K562 (cell line): ENCODE measurements around the gene FAM24A. TPM values are rescaled to one million over a fixed set of nuclear protein-coding genes. Genes with fewer than 3 reads are reported as not detected.

ENCODE experiments used
- AFF4 ChIP-seq: sonication (generic); formaldehyde crosslinking; IDR thresholded peaks from 2 replicates; pipeline ENCODE4 v1.8.0; 2023; ENCODE audit warnings: mild to moderate bottlenecking, missing genetic modification reagents
- ARID1B ChIP-seq: fragments of 450-650 bp; IDR thresholded peaks from 2 replicates; pipeline ENCODE4 v1.6.1; 2016; ENCODE audit warnings: antibody characterized with exemption, mild to moderate bottlenecking, inconsistent platforms
- HDAC2 ChIP-seq: fragments of 450-650 bp; IDR thresholded peaks from 2 replicates; pipeline ENCODE4 v1.6.1; 2016; ENCODE audit warnings: mild to moderate bottlenecking
- HOXB6 ChIP-seq: fragments of 250-450 bp; sonication (Bioruptor Pico); IDR thresholded peaks from 2 replicates; pipeline ENCODE4 v1.5.1; 2022; ENCODE audit warnings: mild to moderate bottlenecking, borderline replicate concordance
- KDM1A ChIP-seq, 2 experiments: fragments of 450-650 bp; IDR thresholded peaks; 2 replicates each; pipeline ENCODE4 v1.6.1; 2016; ENCODE audit warnings: mild to moderate bottlenecking in 2 of 2
- KLF16 ChIP-seq: IDR thresholded peaks from 2 replicates; pipeline ENCODE4 v1.6.1; 2016; ENCODE audit warnings: antibody characterized with exemption
- MIER1 ChIP-seq: fragments of 450-650 bp; IDR thresholded peaks from 2 replicates; pipeline ENCODE4 v1.6.1; 2016; ENCODE audit warnings: antibody characterized with exemption, mild to moderate bottlenecking, low read depth
- NFIC ChIP-seq: fragments of 450-650 bp; IDR thresholded peaks from 2 replicates; pipeline ENCODE4 v1.6.1; 2017; ENCODE audit warnings: mild to moderate bottlenecking, inconsistent platforms
- NKRF ChIP-seq: fragments of 450-650 bp; IDR thresholded peaks from 2 replicates; pipeline ENCODE4 v1.6.1; 2016; ENCODE audit warnings: borderline replicate concordance
- PBX2 ChIP-seq, 2 experiments: IDR thresholded peaks in 1 of 2; conservative IDR thresholded peaks in 1 of 2; 2 replicates each; pipeline ENCODE4 v1.6.1; 2016; ENCODE audit warnings: low read depth in 2 of 2, mild to moderate bottlenecking in 1 of 2, missing compliant biosample characterization in 1 of 2, missing genetic modification characterization in 1 of 2, moderate library complexity in 1 of 2
- RBFOX2 ChIP-seq: fragments of 200-400 bp; formaldehyde crosslinking; IDR thresholded peaks from 2 replicates; pipeline ENCODE4 v1.6.1; 2017; ENCODE audit warnings: low read depth, mild to moderate bottlenecking, low read length, moderate library complexity
- RFX1 ChIP-seq: fragments of 450-650 bp; IDR thresholded peaks from 2 replicates; pipeline ENCODE4 v1.6.1; 2016; ENCODE audit warnings: mild to moderate bottlenecking, moderate library complexity
- TCF3 ChIP-seq: sonication (generic); formaldehyde crosslinking; IDR thresholded peaks from 2 replicates; pipeline ENCODE4 v1.4.0; 2020; ENCODE audit warnings: mild to moderate bottlenecking, missing genetic modification reagents
- THRB ChIP-seq: fragments of 450-650 bp; formaldehyde crosslinking; conservative IDR thresholded peaks from 2 replicates; pipeline ENCODE4 v1.4.0; 2022; ENCODE audit warnings: mild to moderate bottlenecking, missing genetic modification characterization
- VEZF1 ChIP-seq: fragments of 200-800 bp; sonication (Bioruptor generic); IDR thresholded peaks from 2 replicates; pipeline ENCODE4 v1.6.1; 2017; ENCODE audit warnings: missing genetic modification characterization, missing compliant biosample characterization
- YBX1 ChIP-seq: fragments of 450-650 bp; IDR thresholded peaks from 2 replicates; pipeline ENCODE4 v1.7.1; 2016; ENCODE audit warnings: mild to moderate bottlenecking
- ZNF408 ChIP-seq: fragments of 250-450 bp; sonication (Bioruptor Pico); IDR thresholded peaks from 2 replicates; pipeline ENCODE4 v1.4.0; 2020; ENCODE audit warnings: low read depth, mild to moderate bottlenecking, moderate library complexity
- ZNF785 ChIP-seq: fragments of 250-450 bp; sonication (Bioruptor Pico); IDR thresholded peaks from 2 replicates; pipeline ENCODE4 v1.4.0; 2020; ENCODE audit warnings: mild to moderate bottlenecking
- polyA plus RNA-seq, 8 experiments: library from polyadenylated mRNA; depleted of rRNA in 4 of 8; stranded (reverse) in 5 of 8; unstranded in 3 of 8; fragments of >200 nt; fragmentation: Nextera tagmentation in 2 of 8; fragmentation: Illumina TruSeq in 1 of 8; extraction: Ambion mirVana in 2 of 8; extraction: Trizol in 1 of 8; gene quantifications; 2 replicates each; pipeline versions ENCODE4 v1.2.1 to v1.2.3, GENCODE V29; 2011 to 2014; ENCODE audit warnings: inconsistent platforms in 1 of 8, missing spikeins in 1 of 8
- total RNA-seq, 7 experiments: library from RNA; depleted of rRNA in 6 of 7; stranded (reverse); fragments of >200 nt in 6 of 7; fragmentation: Illumina TruSeq in 2 of 7; extraction: Trizol in 2 of 7; gene quantifications; 2 replicates each; pipeline versions ENCODE4 v1.2.1 to v1.2.3, GENCODE V29; 2011 to 2021; ENCODE audit warnings: low replicate concordance in 1 of 7

Gene FAM24A
- total and polyA plus RNA-seq, 9 of the 15 experiments (the other 6 are each of a cell fraction or from before 2014, with no cell fraction given) = not detected

- TF ChIP-seq RBFOX2 (no peak), RFX1 (no peak), NFIC (0 out of 2 replicates have a peak, but pooled peaks have one; percentile 8), ZNF785 (CRISPR knock-in tag) (no peak), ARID1B (peak; percentile 88), HDAC2 (peak; percentile 92), KDM1A (IDR thresholded peaks at IDR 0.05) (peak; percentile 97 to 98), YBX1 (no peak), KLF16 (0 out of 2 replicates have a peak, but pooled peaks have one; percentile 54), MIER1 (no peak), NKRF (no peak), AFF4 (CRISPR knock-in tag) (no peak), PBX2 (CRISPR knock-in tag; IDR thresholded peaks at IDR 0.05; ENCODE audit: low read depth) (no peak), PBX2 (tag; conservative IDR thresholded peaks at IDR 0.05; ENCODE audit: low read depth) (peak; percentile 49; the same call in 1 of the 2 replicates), THRB (CRISPR knock-in tag) (no peak), VEZF1 (CRISPR knock-in tag) (no peak), HOXB6 (CRISPR knock-in tag) (no peak), ZNF408 (CRISPR knock-in tag) (no peak), TCF3 (CRISPR knock-in tag) (peak; percentile 80)
Observed at GRCh38 chr10:122861711-122862161, 48.7 kb upstream of the FAM24A start (continued).
